HG03575 (cell line): ENCODE data around the gene RNF4.
"Not testable (repeated sequence)": the region's sequence is repeated elsewhere in the genome, so short reads cannot be mapped to it uniquely, and the experiment has no call there.

Experiments used
- ATAC-seq: cut with Tn5 transposase; IDR thresholded peaks from one replicate; pipeline ENCODE4 v1.9.1; 2021; ENCODE audit not compliant: unreplicated experiment, insufficient number of reproducible peaks, low FRiP score; ENCODE audit errors: extremely low read depth

RNF4 gene

GRCh38 chr4:2451821-2452785, 16.8 kb upstream of the RNF4 start:
- no peak for ATAC-seq

GRCh38 chr4:2457481-2458295, 11.2 kb upstream of the RNF4 start:
- no peak for ATAC-seq

GRCh38 chr4:2458546-2459491, 10.1 kb upstream of the RNF4 start:
- ATAC-seq, result no peak

GRCh38 chr4:2459589-2460349, 9.1 kb upstream of the RNF4 start:
- ATAC-seq, result no peak

GRCh38 chr4:2461246-2461960, 7.5 kb upstream of the RNF4 start:
- ATAC-seq, result no peak

- no peak for ATAC-seq
Observed at GRCh38 chr4:2462218-2462991, 6.5 kb upstream of the RNF4 start.

- no peak for ATAC-seq
Observed at GRCh38 chr4:2462992-2463762, 5.7 kb upstream of the RNF4 start.

GRCh38 chr4:2465032-2465431, 3.9 kb upstream of the RNF4 start:
- no peak for ATAC-seq

- ATAC-seq, result not testable (repeated sequence)
Observed at GRCh38 chr4:2465544-2465943, 3.4 kb upstream of the RNF4 start.

GRCh38 chr4:2469192-2469984, 482 bp downstream of the RNF4 start:
- ATAC-seq, result peak; percentile 7

GRCh38 chr4:2470791-2471190, 1.9 kb downstream of the RNF4 start:
- ATAC-seq, result no peak

GRCh38 chr4:2472187-2472586, 3.3 kb downstream of the RNF4 start:
- no peak for ATAC-seq

GRCh38 chr4:2478229-2478628, 9.3 kb downstream of the RNF4 start:
- no peak for ATAC-seq

- ATAC-seq, result no peak
Observed at GRCh38 chr4:2480649-2481048, 11.7 kb downstream of the RNF4 start.

GRCh38 chr4:2482192-2482591, 13.3 kb downstream of the RNF4 start:
- no peak for ATAC-seq

- no peak for ATAC-seq
Observed at GRCh38 chr4:2482693-2483092, 13.8 kb downstream of the RNF4 start.
